ENCODE results near the gene SMARCC1.

Gene SMARCC1

DNA sequence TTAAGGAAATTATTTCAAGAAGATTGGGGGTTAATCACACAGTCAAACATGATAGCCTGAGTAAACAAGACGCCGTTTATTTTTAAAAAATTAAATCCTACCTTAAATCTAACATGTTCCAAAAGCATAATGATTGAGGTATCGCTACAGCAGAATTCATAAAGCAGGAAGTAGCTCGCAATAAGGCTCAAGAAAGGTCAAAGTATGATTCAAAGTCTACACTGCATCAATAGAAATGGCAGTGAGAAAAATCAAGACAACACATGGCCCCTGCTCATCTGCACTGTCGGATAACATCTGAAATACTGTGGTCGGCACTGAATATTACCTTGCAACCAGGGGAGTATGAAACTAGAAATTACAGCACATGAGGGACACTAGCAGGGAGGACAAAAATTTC is 93.2 kb downstream of the SMARCC1 start:
- no peak for DNase-seq

- DNase-seq = no peak
These were observed 96.7 kb downstream of the SMARCC1 start for GRCh38 chr3:47685037-47685436.

- DNase-seq = no peak
These were observed 100.7 kb downstream of the SMARCC1 start for GRCh38 chr3:47681016-47681415.

GRCh38 chr3:47678446-47679338 is 103.0 kb downstream of the SMARCC1 start:
- no peak for DNase-seq

- DNase-seq = no peak
These were observed 112.5 kb downstream of the SMARCC1 start for GRCh38 chr3:47669026-47669749.

- no peak for DNase-seq
These were observed 115.6 kb downstream of the SMARCC1 start for GRCh38 chr3:47666118-47666517.

DNA sequence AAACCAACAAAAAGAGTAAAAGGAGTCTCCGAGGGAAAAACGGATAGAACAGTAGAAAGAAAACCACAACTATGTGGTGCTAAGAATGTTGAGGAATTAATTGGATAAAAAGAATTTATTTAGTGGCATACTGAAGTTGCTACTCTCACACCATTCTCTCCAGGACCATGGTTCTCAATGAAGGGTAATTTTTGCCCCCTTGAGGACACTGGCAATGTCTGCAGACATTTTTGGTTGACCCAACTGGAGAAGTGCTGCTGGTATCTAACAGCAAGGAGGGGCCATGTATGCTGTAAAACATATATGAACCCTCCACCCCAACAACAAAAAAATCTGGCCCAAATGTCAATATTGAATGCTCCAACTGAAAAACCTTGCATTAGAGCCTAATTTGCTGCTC is 117.2 kb downstream of the SMARCC1 start:
- no peak for DNase-seq

- DNase-seq = no peak
These were observed 118.0 kb downstream of the SMARCC1 start for GRCh38 chr3:47663630-47664240.

- DNase-seq = no peak
These were observed 120.5 kb downstream of the SMARCC1 start for GRCh38 chr3:47661121-47661752.

GRCh38 chr3:47658444-47658843 is 123.2 kb downstream of the SMARCC1 start:
- DNase-seq = no peak

DNA sequence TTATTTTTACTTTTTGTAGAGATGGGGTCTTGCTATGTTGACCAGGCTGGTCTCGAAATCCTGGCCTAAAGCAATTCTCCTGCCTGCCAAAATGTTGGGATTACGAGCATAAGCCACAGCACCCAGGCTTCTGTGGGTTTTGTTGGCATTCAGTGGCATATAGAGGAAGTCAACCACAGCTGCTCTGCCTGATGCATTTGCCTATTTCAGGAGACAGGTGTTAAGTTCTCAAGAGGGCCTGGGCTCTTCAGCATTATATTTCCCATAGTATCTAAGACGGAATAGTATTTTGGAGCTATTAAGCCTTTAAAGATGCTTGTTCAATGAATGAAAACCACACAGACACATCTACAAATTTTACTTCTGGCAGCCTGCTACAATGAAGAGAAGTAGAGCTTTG is 129.6 kb downstream of the SMARCC1 start:
- DNase-seq = no peak

DNA sequence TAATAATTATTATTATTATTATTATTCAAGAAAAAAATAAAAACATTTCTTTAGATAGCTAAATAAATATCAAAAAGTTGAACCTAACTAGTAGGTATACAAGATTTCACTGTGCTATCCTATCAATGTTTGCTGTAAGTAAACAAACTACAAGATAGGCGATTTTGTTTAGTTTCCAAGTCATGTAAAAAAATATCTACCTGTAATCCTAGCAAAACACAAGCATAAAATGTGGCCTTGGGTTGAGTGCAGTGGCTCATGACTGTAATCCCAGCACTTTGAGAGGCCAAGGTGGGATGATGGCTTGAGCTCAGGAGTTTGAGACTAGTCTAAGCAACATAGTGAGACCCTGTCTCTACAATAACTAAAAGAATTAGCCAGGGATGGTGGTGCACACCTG is 131.4 kb downstream of the SMARCC1 start:
- no peak for DNase-seq

DNA sequence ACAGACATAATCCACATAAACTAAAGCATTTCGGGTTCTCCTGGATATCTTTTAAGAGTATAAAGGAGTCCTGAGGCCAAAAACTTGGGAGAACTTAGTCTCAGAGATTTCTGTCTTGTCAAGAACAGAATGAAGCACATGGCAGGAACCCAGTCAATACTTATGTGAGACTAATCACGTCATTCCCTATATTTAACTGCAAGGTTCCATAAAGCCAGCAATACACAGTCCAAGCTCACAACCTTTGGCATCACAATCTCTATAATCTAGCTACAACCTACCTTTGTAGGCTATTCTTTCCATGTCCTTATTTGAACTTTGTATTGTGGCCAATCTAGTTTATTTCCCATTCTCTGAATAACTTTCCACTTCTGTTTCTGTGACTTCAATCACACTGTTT is 134.1 kb downstream of the SMARCC1 start:
- no peak for DNase-seq

DNA sequence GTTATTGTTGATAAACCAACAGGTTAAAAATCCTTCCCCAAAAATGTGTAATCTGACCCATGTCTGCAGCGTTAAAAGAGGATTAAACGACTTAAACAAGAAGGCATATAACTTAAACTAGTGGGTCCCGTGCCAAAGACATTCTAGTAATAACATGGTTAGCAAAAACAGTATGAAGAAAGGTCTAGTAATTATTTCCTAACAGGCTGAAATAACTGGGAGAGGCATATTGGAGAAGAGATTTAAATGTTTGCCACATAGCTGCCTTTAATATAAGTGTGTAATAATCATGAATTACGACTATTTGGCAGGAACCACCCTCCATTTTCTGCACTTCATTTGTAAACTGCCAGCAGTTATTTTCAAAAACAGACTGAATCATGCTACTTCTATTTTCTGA is 135.3 kb downstream of the SMARCC1 start:
- DNase-seq = no peak

- DNase-seq = no peak
These were observed 136.1 kb downstream of the SMARCC1 start for GRCh38 chr3:47645551-47645950.

DNA sequence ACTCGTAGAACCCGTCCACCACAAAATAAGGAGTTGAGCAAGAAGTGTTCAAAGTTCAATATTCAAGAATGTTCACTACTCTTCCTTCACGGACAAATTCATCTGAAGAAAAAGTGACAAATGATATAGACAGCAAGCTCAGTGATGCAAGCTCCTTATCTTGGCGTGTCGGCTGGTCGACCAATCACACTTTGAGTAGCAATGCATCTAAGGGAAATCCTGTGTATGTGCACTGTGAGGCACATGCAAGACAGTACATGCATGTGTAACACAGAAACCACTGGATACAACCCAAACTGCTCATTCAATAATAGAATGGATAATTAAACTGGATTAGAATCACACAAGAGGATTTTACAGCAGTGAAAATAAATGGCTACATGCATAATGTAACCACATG is 138.6 kb downstream of the SMARCC1 start:
- no peak for DNase-seq

DNA sequence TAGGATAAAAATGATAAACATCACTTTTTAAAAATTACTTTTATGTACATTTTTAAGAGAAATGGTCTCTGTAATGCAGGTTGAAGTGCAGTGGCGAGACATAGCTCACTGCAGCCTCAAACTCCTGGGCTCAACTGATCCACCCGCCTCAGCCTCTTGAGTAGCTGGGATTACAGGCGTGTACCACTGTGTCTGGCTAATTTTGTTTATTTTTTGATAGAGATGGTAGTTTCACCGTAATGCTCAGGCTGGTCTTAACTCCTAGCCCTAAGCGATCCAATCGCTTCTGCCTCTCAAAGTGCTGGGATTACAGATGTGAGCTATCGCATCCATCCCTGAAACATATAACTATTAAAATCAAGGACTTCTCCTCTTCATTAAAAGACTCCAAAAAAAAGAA is 140.0 kb downstream of the SMARCC1 start:
- DNase-seq = no peak

DNA sequence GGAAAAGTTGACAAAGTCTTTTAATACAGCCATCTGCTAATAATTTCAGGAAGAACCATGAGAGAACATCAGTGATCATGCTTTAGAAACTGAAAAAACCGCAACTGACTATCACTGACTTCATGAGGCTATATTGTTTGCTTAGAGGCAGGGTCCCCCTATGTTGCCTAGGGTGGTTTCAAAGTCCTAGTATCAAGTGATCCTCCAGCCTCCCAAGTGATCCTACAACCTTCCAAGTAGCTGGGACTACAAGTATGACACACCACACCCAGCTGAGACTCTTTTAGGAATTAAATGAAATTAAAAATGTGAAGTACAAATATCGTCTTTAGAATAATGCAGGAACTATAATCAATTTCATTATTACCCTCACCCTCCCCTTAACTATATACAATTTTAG is 144.8 kb downstream of the SMARCC1 start:
- no peak for DNase-seq

- DNase-seq = no peak
These were observed 145.5 kb downstream of the SMARCC1 start for GRCh38 chr3:47636225-47636624.

GRCh38 chr3:47635536-47635935 is 146.2 kb downstream of the SMARCC1 start:
- no peak for DNase-seq

DNA sequence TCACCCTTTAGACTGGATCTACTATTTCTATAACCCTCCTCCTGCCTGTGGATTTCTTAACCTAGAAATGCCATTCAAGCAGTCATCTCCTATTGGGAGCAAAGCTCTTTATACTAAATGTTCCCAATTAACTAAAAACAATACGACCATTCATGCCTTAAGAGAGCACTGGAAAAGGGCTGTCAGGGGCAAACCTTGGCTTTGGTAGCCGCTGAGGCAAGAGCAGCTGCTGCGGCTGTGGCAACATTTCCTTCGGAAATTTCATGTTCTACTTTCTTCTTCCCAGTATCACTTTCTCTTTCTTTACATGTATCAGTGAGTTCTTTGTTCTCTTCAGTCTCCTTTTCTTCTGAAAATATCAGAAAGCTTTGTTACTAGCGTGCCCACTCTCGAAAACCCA is 146.7 kb downstream of the SMARCC1 start:
- DNase-seq = no peak

- no peak for DNase-seq
These were observed 150.9 kb downstream of the SMARCC1 start for GRCh38 chr3:47630810-47631209.

- no peak for DNase-seq
These were observed 151.9 kb downstream of the SMARCC1 start for GRCh38 chr3:47629770-47630169.

All from NCI-H1092 treated with DMSO at 0.1 percent for 48 hours (cell line).